Mesenchymal stem cell (in vitro differentiated cells and primary cell): ENCODE data around the gene FOXA3.

Experiments used
- DNase-seq: peaks from one replicate; pipeline ENCODE4 v3.0.0-alpha.2; 2013
- H2AFZ ChIP-seq: one replicate; pipeline ENCODE4 v1.6.1; 2013; ENCODE audit warnings: low read depth, mild to moderate bottlenecking, control low read depth, inconsistent platforms, low read length, moderate library complexity
- H2AK5ac ChIP-seq: 2 replicates; pipeline ENCODE4 v1.6.1; 2013; ENCODE audit warnings: low read length, moderate library complexity, mild to moderate bottlenecking, inconsistent platforms; ENCODE audit not compliant: severe bottlenecking
- H2BK120ac ChIP-seq: one replicate; pipeline ENCODE4 v1.6.1; 2013; ENCODE audit warnings: low read depth, mild to moderate bottlenecking, inconsistent platforms, low read length, moderate library complexity
- H2BK12ac ChIP-seq, 2 experiments: one replicate each; pipeline ENCODE4 v1.6.1; 2013; ENCODE audit warnings: inconsistent platforms in 2 of 2, low read length in 2 of 2, mild to moderate bottlenecking in 2 of 2, moderate library complexity in 2 of 2, control low read depth in 1 of 2
- H2BK15ac ChIP-seq: one replicate; pipeline ENCODE4 v1.6.1; 2013; ENCODE audit warnings: mild to moderate bottlenecking, low read depth, inconsistent platforms; ENCODE audit not compliant: poor library complexity, severe bottlenecking
- H2BK5ac ChIP-seq: 2 replicates; pipeline ENCODE4 v1.6.1; 2013; ENCODE audit warnings: low read depth, mild to moderate bottlenecking, low read length, control low read depth, inconsistent platforms; ENCODE audit not compliant: poor library complexity, severe bottlenecking
- H3K14ac ChIP-seq, 2 experiments: one replicate each; pipeline ENCODE4 v1.6.1; 2013; ENCODE audit warnings: inconsistent platforms in 2 of 2, low read length in 2 of 2, control low read depth in 1 of 2, mild to moderate bottlenecking in 1 of 2, moderate library complexity in 1 of 2
- H3K18ac ChIP-seq, 2 experiments: one replicate each; pipeline ENCODE4 v1.6.1; 2013; ENCODE audit warnings: inconsistent platforms in 2 of 2, low read length in 2 of 2, control low read depth in 1 of 2, low read depth in 1 of 2, mild to moderate bottlenecking in 1 of 2
- H3K23ac ChIP-seq, 2 experiments: one replicate each; pipeline ENCODE4 v1.6.1; 2013; ENCODE audit warnings: inconsistent platforms in 2 of 2, low read length in 2 of 2, mild to moderate bottlenecking in 2 of 2, moderate library complexity in 2 of 2, control low read depth in 1 of 2
- H3K27ac ChIP-seq: 2 replicates; pipeline ENCODE4 v1.5.1; 2013; ENCODE audit warnings: mild to moderate bottlenecking, moderate library complexity, low read length, control low read depth, inconsistent platforms; ENCODE audit not compliant: poor library complexity, severe bottlenecking
- H3K27me3 ChIP-seq, 2 experiments: 2 replicates each; pipeline versions ENCODE4 v1.6.1 to v1.7.0; 2013; ENCODE audit warnings: low read length in 2 of 2, mild to moderate bottlenecking in 2 of 2, moderate library complexity in 2 of 2, control low read depth in 1 of 2, inconsistent platforms in 1 of 2; ENCODE audit not compliant: control insufficient read depth in 1 of 2, insufficient read depth in 1 of 2
- H3K36me3 ChIP-seq, 2 experiments: 2 replicates each; pipeline versions ENCODE4 v1.6.1 to v1.7.0; 2013; ENCODE audit warnings: low read length in 2 of 2, control low read depth in 1 of 2, inconsistent platforms in 1 of 2, low read depth in 1 of 2, mild to moderate bottlenecking in 1 of 2; ENCODE audit not compliant: insufficient read depth in 2 of 2, control insufficient read depth in 1 of 2
- H3K4ac ChIP-seq, 2 experiments: one replicate each; pipeline ENCODE4 v1.6.1; 2013; ENCODE audit warnings: inconsistent platforms in 2 of 2, low read length in 2 of 2, mild to moderate bottlenecking in 2 of 2, moderate library complexity in 2 of 2, control low read depth in 1 of 2, low read depth in 1 of 2
- H3K4me1 ChIP-seq: 2 replicates; pipeline ENCODE4 v1.6.1; 2013; ENCODE audit warnings: low read depth, low read length, control low read depth; ENCODE audit not compliant: control insufficient read depth, insufficient read depth
- H3K4me2 ChIP-seq: 2 replicates; pipeline ENCODE4 v1.6.1; 2013; ENCODE audit warnings: low read length, mild to moderate bottlenecking, inconsistent platforms; ENCODE audit not compliant: poor library complexity, severe bottlenecking
- H3K4me3 ChIP-seq, 2 experiments: 2 replicates each; pipeline versions ENCODE4 v1.5.1 to v1.7.0; 2013; ENCODE audit warnings: low read length in 2 of 2, mild to moderate bottlenecking in 2 of 2, control low read depth in 1 of 2, low read depth in 1 of 2; ENCODE audit not compliant: insufficient read depth in 1 of 2
- H3K79me1 ChIP-seq: replicated peaks from 2 replicates; pipeline ENCODE4 v1.6.1; 2013; ENCODE audit warnings: mild to moderate bottlenecking, control low read depth, low read length, inconsistent platforms; ENCODE audit not compliant: poor library complexity, severe bottlenecking
- H3K9ac ChIP-seq: 2 replicates; pipeline ENCODE4 v1.7.0; 2013; ENCODE audit warnings: mild to moderate bottlenecking, low read length, moderate library complexity
- H3K9me3 ChIP-seq: 2 replicates; pipeline ENCODE4 v1.7.0; 2013; ENCODE audit warnings: mild to moderate bottlenecking, low read length; ENCODE audit not compliant: control insufficient read depth
- H4K8ac ChIP-seq: one replicate; pipeline ENCODE4 v1.6.1; 2013; ENCODE audit warnings: inconsistent platforms, mild to moderate bottlenecking, low read length, moderate library complexity
- H4K91ac ChIP-seq: one replicate; pipeline ENCODE4 v1.6.1; 2013; ENCODE audit warnings: mild to moderate bottlenecking, low read length, inconsistent platforms
- WGBS: methylation state at CpG from one replicate; pipeline ENCODE4 v1.1.7; 2013; ENCODE audit warnings: mixed read lengths; 5-methylcytosine and 5-hydroxymethylcytosine counted together

Gene FOXA3

GRCh38 chr19:45823182-45823581, 40.9 kb upstream of the FOXA3 start:
- H2AK5ac ChIP-seq, result no peak overlapping the region
- no peak for DNase-seq
- H2BK5ac ChIP-seq, result no peak overlapping the region
- H3K4me3 ChIP-seq, result no peak overlapping the region
- H4K8ac ChIP-seq, result no peak overlapping the region
- H3K18ac ChIP-seq, result no peak overlapping the region
- peaks cover 92 to 94% of the 10 kb centered on the region in 2 experiments for H3K36me3 ChIP-seq
- no peak overlapping the region for H2BK120ac ChIP-seq
- no peak overlapping the region for H3K4me2 ChIP-seq
- no peak overlapping the region for H3K23ac ChIP-seq
- no peak overlapping the region for H2AFZ ChIP-seq
- WGBS, result 97% methylated on average over 12 of the region's 12 CpGs
- no peaks in the 10 kb centered on the region for H3K27me3 ChIP-seq
- H3K4ac ChIP-seq, result no peak overlapping the region
- H3K9me3 ChIP-seq, result no peaks in the 10 kb centered on the region
- H3K14ac ChIP-seq, result no peak overlapping the region
- H3K4me1 ChIP-seq, result peaks cover 13% of the 10 kb centered on the region
- no peak overlapping the region for H2BK12ac ChIP-seq
- no peak overlapping the region for H3K9ac ChIP-seq
- H2BK15ac ChIP-seq, result no peak overlapping the region
- H3K27ac ChIP-seq, result no peak overlapping the region
- peaks cover 5% of the 10 kb centered on the region for H3K79me1 ChIP-seq
- no peak overlapping the region for H4K91ac ChIP-seq

- H3K9ac ChIP-seq, result no peak overlapping the region
- H2BK120ac ChIP-seq, result no peak overlapping the region
- no peaks in the 10 kb centered on the region for H3K9me3 ChIP-seq
- WGBS, result 92% methylated on average over 12 of the region's 12 CpGs
- H3K79me1 ChIP-seq, result peaks cover 6% of the 10 kb centered on the region
- peaks cover 13% of the 10 kb centered on the region for H3K4me1 ChIP-seq
- H3K27me3 ChIP-seq, result no peaks in the 10 kb centered on the region
- no peak overlapping the region for H2AFZ ChIP-seq
- H4K8ac ChIP-seq, result no peak overlapping the region
- H4K91ac ChIP-seq, result no peak overlapping the region
- no peak overlapping the region for H2BK12ac ChIP-seq
- DNase-seq, result no peak
- H3K4ac ChIP-seq, result no peak overlapping the region
- H3K4me2 ChIP-seq, result no peak overlapping the region
- H3K27ac ChIP-seq, result no peak overlapping the region
- H2AK5ac ChIP-seq, result no peak overlapping the region
- no peak overlapping the region for H3K14ac ChIP-seq
- peaks cover 94 to 96% of the 10 kb centered on the region in 2 experiments for H3K36me3 ChIP-seq
- H3K4me3 ChIP-seq, result no peak overlapping the region
- H2BK15ac ChIP-seq, result no peak overlapping the region
- H3K18ac ChIP-seq, result no peak overlapping the region
- H3K23ac ChIP-seq, result no peak overlapping the region
- no peak overlapping the region for H2BK5ac ChIP-seq
These were observed 40.1 kb upstream of the FOXA3 start for GRCh38 chr19:45824041-45824471.

GRCh38 chr19:45824531-45825262, 39.4 kb upstream of the FOXA3 start:
- Histone ChIP-seq H2AFZ (no peak overlapping the region), H3K4me2 (no peak overlapping the region), H3K4ac (no peak overlapping the region), H3K27ac (no peak overlapping the region), H3K23ac (no peak overlapping the region), H4K8ac (no peak overlapping the region), H2BK15ac (no peak overlapping the region), H3K27me3 (no peaks in the 10 kb centered on the region), H2BK5ac (no peak overlapping the region), H3K14ac (no peak overlapping the region), H3K9me3 (no peaks in the 10 kb centered on the region), H3K18ac (no peak overlapping the region), H2AK5ac (no peak overlapping the region), H3K4me1 (peaks cover 13% of the 10 kb centered on the region), H2BK12ac (no peak overlapping the region), H3K36me3 (peaks cover 93 to 96% of the 10 kb centered on the region in 2 experiments), H3K79me1 (peaks cover 8% of the 10 kb centered on the region), H2BK120ac (no peak overlapping the region), H4K91ac (no peak overlapping the region), H3K9ac (no peak overlapping the region), H3K4me3 (no peak overlapping the region)
- 94% methylated on average over 25 of the region's 26 CpGs for WGBS
- no peak for DNase-seq

- WGBS, result 98% methylated on average over 3 of the region's 8 CpGs
These were observed 38.9 kb upstream of the FOXA3 start for GRCh38 chr19:45825263-45825605.

More at GRCh38 chr19:45825263-45825605, 38.9 kb upstream of the FOXA3 start:
- H2AFZ ChIP-seq, result no peak overlapping the region
- H3K4ac ChIP-seq, result no peak overlapping the region
- peaks cover 12% of the 10 kb centered on the region for H3K79me1 ChIP-seq
- DNase-seq, result no peak
- no peak overlapping the region for H2BK15ac ChIP-seq
- H3K4me3 ChIP-seq, result no peak overlapping the region
- no peak overlapping the region for H3K18ac ChIP-seq
- no peak overlapping the region for H4K91ac ChIP-seq
- no peak overlapping the region for H2BK12ac ChIP-seq
- peaks cover 94 to 96% of the 10 kb centered on the region in 2 experiments for H3K36me3 ChIP-seq
- no peak overlapping the region for H3K14ac ChIP-seq
- no peak overlapping the region for H2BK5ac ChIP-seq
- peaks cover 12% of the 10 kb centered on the region for H3K4me1 ChIP-seq
- H3K27ac ChIP-seq, result no peak overlapping the region
- no peaks in the 10 kb centered on the region for H3K27me3 ChIP-seq
- no peak overlapping the region for H2BK120ac ChIP-seq
- no peak overlapping the region for H2AK5ac ChIP-seq
- H3K9me3 ChIP-seq, result no peaks in the 10 kb centered on the region
- no peak overlapping the region for H3K9ac ChIP-seq
- H3K4me2 ChIP-seq, result no peak overlapping the region
- no peak overlapping the region for H3K23ac ChIP-seq
- no peak overlapping the region for H4K8ac ChIP-seq
